NCI-H2227 (cell line): Measurements from ENCODE around the gene KCNQ1.

Source experiments
- DNase-seq: peaks from one replicate; lab custom pipeline; 2025; ENCODE audit not compliant: unreplicated experiment; lab: John Stamatoyannopoulos, UW

KCNQ1 gene

DNA sequence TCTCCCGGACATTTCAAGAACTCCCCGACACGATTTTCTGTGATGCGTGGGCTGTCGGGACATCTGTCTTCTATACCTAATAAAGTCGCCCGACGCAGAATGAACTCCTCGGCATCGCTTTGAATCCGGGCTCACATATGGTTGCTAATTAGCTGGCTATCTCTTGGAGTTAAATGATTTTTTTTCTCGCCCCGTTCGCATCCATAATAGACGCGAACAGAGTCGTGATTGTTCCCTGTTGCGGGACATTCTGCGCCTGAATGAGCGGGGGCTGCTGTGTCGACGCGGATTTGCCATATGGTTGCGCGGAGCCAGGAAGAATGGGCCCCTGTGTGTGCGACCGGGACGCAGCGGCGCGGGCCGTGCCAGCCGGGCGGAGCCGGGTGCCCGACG, 424.3 kb downstream of the KCNQ1 start:
- no peak for DNase-seq

DNA sequence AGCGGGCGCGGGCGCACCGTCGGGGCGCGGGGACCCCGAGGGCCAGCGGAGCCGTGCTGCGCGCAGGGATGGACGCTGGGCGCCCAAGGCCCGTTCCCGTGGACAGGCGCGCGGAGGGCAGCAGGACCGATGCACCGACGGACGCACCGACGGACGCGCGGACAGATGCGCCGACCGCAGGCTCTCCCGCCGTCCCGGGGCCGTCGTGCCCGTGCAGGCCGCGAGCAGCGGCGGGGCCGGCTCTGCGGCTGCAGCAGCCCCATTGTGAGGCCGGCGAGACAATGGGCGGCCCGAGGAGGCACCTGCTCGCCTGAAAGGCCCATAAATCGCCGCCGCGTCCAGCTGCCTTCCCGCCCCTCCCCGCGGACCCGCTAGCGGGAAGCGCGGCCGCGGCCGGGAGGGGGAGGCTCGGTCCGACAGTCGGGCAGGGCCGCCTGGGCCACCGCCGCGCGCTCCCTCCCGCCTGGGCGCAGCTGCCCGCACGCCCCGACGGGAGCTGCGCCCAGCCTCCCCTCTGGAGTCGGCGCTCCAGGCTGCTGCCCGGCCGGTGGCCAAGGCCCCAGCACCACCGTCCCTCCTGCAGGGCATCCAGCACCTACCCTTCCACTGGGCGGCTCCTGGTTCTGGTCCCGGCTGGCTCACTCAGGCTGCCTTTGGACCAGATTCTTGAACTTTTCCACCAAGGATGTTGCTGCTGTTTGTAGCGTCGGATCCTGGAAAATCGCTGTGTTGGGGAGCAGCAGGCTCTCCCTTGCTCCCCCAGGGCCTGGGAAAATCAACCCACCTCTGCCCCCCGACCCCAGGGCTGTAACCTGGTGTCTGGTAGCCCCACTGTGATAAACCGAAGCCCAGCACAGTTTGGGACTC, 425.0 kb downstream of the KCNQ1 start:
- DNase-seq, result no peak

DNA sequence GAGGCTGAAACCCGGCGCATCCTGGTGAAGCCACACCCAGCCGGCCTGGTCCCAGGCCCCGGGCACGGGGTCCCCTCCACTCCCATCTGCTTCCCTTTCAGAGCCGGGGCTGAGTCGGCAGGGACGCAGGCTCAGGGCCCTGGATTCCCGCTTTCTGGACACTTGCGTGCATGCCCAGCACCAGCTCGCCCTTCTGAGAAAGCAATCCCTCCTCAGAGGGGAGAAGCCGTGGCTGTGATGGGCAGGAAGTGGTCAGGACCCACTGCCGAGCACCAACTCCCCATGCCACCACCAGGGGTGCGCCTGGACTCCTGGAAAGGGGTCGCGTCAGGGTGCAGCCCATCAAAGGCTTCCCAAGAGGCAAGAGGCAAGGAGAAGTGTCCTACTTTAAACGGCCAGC, 425.7 kb downstream of the KCNQ1 start:
- no peak for DNase-seq

DNA sequence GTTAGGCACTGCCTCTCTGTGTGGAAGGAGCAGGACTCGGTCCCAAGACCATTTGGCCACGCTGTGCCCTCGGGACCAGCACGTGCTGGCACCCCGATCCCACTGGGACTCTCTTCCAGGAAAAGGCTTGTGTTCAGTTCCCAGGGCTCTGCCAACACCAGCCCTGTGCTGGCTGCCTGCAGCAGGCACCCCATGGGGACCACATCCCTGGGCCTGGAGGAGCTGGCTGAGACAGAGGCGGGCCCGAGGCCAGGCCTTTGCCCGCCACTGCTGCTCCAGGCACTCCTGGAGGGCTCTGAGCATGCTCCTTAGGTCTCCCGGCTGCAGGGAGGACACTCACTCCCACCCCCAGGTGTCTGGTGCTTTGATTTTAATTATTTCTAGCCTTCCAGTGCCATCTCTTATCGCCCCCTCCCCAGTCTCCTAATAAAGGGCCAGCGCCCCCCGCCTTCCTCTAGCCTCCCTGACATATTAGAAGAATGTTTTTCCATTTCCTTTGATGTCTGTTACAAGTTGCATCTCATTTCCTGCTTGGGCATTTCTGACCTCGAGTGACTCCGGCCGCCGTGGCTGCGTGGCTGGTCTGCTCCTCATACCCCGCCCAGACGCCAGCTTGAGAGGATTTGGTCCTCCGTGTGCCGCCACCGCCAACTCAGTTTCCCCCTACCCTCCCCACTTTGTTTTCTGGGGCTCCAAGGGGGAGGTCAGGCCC, 426.3 kb downstream of the KCNQ1 start:
- DNase-seq, result no peak

DNA sequence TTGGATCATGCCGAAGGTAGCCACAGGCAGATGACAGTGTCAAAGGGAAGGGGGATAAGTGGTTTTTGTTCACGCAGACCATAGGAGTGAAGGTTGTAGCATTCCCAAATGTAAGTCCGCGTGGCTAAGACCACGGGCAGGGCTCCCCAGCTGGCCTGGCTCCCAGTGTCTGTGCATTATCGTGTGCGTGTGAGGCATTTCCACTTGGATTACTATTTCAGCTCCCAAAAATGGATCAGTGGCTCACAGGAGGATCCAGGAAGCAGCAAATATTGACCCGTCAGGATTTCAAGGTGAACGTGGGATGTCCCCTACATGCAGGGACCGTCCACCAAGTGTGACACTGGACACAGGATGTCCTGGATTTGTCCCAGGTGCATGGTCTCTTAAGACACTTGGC, 430.2 kb downstream of the KCNQ1 start:
- DNase-seq, result no peak

DNA sequence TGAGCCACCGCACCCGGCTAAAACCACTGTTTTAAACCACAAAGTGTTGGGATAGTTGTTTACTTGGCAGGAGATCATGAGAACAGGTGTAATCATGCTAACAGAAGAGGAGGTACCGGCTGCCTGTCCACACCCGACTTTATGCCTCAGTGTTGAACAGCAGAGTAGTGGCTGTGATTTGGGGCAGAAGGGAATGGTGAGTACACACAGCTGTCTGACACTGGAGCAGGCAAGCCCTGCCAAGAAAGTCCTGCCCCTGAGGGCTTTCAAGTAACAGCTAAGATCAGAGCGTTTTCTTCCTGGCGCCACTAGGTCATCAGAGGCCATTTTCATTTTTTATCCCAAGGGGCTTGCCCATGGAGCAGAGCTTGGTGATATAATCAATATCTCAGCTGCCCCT, 432.7 kb downstream of the KCNQ1 start:
- DNase-seq, result no peak

DNA sequence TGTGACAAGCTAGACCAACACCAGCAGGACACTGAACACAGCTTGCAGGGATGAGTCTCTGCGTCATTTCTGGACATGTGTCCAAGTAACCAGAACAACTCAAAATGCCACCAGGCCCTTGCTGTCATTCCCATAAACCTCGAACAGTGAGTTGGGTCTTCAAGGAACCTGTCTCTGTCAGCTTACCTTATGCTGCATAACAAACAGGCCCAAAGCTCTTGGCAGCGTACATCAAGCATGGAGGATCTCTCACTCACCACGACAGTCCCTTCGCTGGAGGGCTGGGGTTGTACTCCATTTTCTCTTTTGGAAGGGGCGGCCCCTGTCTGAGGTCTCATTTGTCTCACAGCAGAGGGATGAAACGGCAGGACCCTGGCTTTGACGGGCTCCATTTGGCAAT, 434.0 kb downstream of the KCNQ1 start:
- no peak for DNase-seq

DNA sequence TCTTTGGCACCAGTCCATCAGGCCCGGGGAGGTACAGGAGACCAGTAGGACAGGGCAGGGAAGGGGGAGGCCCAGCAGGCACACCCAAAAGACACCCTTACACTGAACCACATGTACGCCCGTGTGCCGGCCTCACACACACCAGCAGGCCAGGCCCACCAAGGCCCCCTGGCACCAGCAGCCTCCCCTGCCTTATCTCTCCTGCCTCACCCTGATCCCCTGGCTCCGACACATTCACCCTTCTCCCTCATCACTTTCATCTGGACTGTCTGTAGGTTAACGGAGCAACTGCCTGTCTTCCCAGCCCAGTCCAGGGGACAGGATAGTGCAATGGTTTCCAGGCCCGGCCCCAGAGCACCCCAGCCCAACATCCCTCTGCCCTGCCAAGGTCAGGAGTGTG, 435.8 kb downstream of the KCNQ1 start:
- no peak for DNase-seq

DNA sequence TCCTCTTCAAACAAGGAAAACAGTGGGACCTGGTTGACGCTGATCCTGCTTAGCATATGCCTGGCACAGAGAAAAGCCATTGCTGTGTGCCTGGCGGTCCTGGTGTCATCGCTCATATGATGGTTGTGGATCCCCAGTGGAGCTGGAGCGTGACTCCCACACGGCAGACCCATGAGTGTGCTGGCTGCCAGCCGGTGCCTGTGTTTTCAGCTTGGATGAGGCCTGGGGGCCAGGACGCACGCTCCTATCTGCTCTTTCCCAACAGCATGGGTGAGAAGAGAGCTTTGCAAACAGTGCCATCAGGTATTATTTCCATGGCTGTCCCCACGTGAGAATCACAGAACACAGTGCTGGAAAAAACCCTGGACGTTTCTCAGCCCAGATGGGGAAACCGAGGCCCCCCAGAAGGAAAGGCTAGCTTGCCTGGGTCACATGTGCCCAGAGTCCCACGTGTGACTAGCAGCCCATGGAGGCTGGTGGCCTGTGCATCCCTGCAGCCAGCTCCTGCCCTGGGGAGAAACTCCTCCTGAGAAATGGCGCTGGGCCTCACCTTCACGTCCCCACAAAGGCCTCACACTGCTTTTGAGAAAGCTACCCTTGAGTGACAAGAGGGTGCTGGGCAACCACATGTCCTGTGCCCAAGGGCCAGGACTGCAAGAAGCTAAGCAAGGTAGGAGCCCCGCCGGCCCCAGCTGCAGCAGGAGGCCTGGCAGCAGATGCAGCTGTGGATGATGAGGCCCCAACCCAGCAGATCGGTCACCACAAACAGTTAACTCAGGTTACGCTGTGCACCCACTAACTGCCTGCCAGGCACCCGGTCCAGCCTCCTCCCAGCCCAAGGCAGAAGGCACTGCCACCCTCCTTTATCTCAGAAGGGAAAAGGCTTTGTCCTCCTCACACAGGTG, 436.5 kb downstream of the KCNQ1 start:
- no peak for DNase-seq

DNA sequence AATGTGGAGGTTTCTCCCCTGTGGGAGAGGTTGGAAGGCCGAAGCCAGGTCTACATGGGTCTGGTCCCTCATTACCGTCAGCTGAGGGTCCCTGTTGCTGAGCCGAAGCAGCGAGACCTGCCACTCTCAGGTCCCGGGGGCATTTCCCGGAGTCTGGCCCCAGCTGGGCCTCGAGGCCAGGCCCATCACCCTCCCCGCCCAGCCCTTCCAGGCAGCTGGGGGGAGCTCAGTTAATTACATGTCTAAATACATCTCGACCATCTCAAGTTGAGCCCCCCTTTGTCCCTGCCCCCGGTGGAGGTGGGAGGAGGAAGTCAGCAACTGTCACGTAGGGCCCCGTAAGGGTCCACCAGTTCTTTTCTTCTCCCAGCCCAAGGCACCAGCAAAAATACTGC, 437.2 kb downstream of the KCNQ1 start:
- peak; percentile 72 for DNase-seq

DNA sequence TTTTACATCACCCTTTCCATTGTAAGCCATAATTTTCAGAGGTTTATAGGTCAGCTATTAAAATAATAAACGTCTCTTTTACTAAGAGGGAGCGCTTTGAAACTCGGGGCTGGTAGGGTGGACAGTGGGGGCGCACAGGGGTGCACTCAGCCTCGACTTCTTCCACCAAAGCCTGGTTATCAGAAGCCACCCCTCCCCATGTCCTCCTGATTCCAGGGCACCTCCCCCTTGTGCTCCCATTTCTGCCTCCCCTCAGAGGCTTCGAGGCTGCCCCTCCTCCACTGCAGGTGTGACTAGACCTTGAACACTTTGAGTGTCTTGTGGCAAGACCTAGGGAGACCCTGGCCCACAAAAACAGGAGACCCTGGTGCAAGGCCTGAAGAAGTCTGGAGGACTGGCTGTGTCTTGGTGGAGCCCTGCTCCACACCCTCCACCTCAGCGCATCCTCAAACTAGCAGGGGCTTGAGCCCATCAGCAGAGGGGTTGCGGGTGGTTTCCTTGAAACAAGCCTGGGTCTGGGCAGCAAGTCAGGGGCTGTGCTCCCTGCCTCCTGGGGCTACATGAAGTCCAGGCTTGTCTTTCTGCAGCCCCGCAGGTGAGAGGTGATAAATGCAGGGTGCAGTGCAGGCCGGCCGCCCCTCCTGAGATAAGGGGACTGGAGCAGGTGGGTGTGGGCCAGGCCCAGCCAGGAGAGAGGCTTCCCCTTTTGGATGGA, 437.7 kb downstream of the KCNQ1 start:
- no peak for DNase-seq

DNA sequence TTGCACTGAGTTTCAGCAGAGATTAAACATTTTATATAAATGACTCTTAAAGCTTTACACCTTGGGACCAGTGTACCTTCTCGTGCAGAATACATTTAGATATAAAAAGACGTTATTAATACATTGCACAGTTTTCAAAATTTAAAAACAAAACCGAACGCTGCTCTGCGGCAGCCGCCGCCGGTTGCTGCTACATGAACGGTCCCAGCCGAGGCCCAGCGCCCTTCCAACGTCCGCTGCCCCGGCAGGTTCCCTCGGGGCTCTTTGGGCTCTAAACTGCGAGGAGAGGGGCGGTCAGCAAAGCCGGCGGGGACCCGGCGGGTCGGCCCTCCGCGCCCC, 438.8 kb downstream of the KCNQ1 start:
- no peak for DNase-seq

DNA sequence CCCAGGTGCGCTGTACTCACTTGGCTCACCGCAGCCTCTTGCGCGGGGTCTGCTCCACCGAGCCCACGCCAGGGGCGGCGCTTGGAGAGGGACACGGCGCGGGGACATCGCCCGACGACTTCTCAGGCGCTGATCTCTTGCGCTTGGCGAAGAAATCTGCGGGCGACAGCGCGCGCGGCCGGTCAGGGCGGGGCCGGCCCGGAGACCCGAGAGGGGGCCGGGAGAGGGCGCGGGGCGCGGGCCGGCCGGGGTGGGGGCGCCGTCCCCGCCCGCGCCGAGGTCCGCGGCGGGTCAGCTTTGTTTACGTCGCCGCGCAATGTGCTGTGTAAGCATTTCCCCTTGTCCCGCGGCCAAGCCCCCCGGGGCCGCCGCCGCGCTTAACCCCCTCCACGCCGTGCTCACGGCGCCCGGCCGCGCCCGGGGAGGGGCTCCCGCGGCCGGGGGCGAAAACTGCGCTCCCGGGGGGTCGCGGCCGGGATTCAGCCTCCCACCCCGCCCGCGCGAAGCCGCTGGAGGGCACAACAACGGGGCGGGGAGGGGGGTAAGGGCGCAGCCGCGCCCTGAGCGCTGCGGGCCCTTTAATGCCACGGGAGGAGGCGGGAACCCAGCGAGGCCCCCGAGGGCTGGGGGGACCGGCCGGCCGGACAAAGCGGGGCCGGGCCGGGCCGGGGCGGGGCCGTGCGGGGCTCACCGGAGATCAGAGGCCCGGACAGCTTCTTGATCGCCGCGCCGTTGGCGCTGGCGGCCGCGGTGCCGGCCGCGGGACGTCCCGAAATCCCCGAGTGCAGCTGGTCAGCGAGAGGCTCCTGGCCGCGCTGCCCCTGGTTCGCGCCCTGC, 439.4 kb downstream of the KCNQ1 start:
- peak; percentile 74 for DNase-seq

DNA sequence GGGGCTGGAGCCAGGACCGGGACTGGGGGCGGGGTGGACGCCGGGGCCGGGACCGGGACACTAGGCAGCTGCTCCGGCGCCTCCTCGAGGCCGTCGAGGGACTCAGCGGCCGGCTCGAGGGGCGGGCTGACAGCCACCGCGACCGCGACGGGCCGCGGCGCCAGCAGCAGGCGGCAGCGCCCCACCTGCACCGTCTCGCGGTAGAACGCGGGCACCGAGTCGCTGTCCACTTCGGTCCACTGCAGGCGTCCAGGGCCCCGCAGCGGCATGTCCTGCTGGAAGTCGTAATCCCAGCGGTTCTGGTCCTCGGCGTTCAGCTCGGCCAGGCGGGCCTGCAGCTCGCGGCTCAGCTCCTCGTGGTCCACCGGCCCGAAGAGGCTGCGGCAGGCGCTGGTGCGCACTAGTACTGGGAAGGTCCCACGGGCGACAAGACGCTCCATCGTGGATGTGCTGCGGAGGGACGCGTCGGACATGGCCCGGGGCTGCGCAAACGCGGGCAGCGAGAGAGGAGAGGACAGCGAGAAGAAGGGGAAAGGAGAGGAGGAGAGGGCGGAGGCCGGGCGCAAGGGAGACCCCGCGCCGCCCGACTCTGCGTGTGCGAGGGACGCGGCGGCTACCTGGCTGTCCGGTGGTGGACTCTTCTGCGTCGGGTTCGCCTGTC, 440.3 kb downstream of the KCNQ1 start:
- DNase-seq, result peak; percentile 78

DNA sequence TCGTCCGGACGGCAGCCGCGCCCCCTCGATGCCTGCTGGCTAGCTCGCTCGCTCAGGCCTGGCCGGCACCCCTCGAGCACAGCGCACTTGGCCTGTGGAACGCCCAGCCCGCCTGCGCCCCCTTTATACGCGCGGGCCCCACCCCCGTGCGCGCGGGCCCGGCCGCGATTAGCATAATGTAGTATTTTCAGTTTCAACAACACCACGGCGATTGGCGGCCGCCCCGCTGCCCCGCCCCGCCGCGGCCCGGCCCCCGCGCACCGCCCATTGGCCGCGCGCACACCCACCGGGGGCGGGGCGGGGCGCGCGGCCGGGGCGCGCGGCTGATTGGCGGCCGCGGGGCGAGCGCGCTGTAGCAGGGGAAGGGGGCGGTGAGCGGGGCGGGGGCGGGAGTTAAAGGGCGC, 440.9 kb downstream of the KCNQ1 start, which contains the start of gene CDKN1C:
Gene CDKN1C, minus strand, starts transcription at position 98 of the 404 bp plus-strand sequence. CDS start 319 bp downstream, outside the sequence.
- peak; percentile 96 for DNase-seq

DNA sequence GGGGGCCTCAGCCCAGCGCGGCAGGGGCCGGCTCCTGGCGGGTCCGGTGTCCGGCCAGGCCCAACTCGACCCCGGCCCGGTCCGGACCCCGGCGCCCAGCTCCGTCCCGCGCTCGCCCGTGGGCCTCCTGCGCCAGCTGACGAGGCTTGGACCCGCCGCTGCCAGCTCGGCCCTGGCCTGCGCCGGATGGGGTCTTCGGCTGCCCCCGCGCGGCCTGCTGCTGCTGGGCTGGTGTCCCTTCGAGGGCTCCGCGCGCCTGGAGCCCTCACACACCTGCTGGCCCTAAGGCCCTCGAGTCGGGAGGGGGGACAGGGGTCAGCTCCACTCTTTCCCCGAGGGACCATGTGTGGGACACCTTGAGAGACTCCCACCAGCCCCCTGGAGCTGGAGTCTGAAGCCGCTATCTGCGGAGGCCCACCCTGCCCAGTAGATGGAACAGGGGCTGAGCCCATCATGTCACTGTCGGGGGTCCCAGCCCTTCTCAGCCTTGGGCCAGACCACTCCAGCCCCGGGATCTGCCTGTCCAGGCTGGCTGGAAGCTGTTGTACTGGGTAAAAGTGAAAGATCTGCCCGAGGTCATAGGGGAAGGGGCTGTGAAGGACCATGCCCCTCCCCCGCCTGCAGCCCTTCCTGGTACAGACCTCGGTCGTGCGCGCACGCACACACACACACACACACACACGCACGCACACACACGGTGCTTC, 441.5 kb downstream of the KCNQ1 start:
- peak; percentile 84 for DNase-seq

DNA sequence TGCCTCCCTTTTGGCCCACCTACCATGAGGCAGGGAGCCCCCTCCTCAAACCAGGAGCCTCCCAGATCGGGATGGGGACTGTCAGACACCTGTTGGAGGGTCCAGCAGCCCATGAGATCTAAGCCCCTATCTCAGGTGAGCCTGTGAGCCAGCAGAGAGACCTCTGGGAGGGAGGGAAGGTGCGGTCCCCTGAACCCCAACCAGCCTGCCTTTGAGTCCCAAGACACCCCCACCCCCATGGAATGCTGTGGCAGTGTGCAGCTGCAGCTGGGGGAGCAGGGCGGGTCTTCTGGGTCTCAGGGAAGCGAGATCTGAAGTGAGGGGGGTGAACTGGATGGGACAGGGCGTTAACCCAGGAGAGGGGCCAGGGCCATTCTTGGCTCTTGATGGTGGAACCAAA, 442.1 kb downstream of the KCNQ1 start:
- no peak for DNase-seq

DNA sequence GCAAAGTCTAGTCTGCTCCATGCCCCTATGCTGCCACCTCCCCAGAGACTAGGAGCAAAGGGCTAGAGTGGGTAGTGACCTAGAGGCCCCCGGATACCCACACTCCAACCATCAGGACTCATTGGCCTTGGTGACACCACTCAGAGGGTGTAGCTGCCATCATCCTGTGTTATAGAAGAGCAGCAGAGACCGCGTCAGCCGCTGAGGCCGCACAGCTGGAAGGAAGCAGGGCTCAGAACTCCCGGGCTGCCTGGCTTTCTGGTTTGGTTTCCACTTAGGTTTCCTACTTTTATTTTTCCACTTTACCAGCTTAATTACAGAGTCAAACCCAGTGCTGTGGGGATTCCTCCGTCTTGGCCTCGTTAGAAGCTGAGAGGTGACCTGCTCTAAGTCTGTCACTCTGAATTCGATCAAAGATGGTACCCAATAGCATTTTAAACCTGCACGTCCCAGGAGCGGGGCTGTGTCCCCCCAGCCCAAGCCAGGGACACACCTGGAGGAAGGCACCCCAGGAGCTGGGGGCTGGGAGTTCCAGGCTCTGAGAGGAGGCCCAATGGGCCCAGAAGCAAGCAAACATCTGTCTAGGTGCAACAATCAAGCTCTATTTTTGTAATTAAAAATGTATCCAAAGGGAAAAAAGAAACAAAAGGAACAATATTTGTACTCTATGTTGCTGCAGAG, 442.8 kb downstream of the KCNQ1 start:
- no peak for DNase-seq
